GM18508 (cell line): ENCODE data around the gene THOC2.
"Not testable (repeated sequence)": the region's sequence is repeated elsewhere in the genome, so short reads cannot be mapped to it uniquely, and the experiment has no call there.

Source experiments
- ATAC-seq: cut with Tn5 transposase; IDR thresholded peaks from one replicate; pipeline ENCODE4 v1.9.1; 2021; ENCODE audit warnings: moderate number of reproducible peaks; ENCODE audit not compliant: insufficient read depth, unreplicated experiment

Gene THOC2

GRCh38 chrX:123736333-123736921 is 3.6 kb upstream of the THOC2 start:
- ATAC-seq, result no peak

- not testable (repeated sequence) for ATAC-seq
Observed at GRCh38 chrX:123735137-123735536, 2.3 kb upstream of the THOC2 start.

- ATAC-seq, result not testable (repeated sequence)
Observed at GRCh38 chrX:123734079-123734478, 1.2 kb upstream of the THOC2 start.

DNA sequence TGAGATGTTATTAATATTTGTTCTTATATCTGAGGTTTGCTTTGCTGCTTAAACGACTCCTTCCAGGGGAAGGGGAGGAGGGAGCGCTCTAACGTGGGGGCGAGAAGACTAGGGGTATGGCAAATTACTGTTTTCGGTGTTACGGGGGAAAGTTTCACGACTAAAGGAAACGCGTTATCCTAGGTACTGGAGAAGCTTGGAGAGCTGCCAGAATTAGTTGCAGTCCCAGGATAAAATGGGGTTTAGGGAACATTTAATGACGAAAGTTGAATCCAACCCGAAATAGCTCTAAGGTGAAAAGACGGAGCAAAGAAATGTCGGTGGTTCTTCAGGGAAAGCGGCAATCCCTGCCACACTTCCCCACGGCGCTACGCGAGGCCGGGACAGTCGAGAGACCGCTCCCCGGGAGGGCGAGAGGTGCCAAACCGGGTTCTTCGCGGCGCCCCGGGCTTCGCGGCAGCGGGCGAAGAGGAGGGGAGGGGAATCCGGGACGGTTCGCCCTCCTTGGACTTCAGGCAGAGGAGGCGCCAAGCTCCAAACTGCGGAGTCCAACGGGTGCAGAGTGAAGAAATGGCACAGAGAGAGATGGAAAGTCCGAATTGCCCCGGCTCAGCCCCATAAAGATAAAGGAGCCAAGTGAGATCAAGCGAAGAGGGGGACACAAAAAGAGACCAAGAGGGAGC is 724 bp downstream of the THOC2 start:
- ATAC-seq, result no peak

- no peak for ATAC-seq
Observed at GRCh38 chrX:123731258-123731986, 1.4 kb downstream of the THOC2 start.

GRCh38 chrX:123728554-123728953 is 4.3 kb downstream of the THOC2 start:
- no peak for ATAC-seq

DNA sequence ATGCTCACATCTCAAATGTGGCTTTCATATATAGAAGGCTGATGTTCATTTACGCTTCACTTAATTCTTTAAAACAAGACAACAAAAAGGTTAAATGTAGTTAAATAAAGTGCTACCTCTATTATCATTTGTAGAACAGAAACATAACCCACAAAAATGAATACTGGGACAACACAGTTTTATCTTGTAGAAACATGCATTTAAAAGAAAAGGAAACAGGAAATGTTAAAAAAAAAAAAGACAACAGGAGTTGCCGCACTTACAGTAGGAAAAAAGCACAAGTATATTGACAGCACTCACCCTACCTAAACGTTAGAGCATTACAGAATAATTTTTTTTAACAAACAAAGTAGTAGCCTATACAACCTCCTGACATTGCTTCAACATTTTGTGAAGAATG is 4.8 kb downstream of the THOC2 start:
- ATAC-seq, result no peak

DNA sequence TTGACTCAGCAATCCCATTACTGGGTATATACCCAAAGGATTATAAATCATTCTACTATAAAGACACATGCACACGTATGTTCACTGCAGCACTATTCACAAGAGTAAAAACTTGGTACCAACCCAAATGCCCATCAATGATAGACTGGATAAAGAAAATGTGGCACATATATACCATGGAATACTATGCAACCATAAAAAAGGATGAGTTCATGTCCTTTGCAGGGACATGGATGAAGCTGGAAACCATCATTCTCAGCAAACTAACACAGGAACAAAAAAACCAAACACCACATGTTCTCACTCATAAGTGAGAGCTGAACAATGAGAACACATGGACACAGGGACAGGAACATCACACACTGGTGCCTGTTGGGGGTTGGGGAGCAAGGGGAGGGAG is 10.7 kb downstream of the THOC2 start:
- not testable (repeated sequence) for ATAC-seq

DNA sequence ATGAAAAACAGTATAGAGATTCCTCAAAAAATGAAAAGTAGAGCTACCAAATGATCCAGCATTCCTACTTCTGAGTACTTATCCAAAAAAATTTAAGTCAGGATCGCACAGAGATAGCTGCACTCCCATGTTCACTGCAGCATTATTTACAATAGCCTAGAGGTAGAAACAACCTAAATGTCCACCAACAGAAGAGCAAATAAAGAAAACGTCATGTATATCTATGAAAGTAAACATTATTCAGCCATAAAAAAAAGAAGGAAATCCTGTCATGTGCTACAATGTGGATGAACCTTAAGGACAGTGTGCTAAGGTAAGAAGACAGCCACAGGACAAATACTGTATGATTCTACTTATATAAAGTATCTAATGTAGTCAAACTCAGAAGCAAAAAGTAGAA is 12.4 kb downstream of the THOC2 start:
- no peak for ATAC-seq

DNA sequence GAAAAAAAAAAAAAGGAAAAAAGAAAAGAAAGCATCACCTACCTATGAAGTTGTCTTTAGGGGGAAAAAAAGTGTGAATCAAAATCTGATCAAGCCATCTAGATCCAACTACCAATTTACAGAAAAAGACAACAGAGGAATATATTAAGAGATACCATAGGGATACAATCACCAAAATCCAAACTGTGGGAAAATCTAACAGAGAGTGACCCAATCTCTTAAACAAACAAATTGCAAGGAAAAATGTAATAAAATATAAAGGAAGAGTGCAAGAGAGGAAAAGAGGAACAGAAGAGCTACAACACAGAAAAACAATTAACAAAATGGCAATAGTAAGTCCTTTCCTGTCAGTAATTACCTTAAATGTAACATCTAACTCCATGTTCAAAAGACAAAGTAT is 19.0 kb downstream of the THOC2 start:
- ATAC-seq, result no peak

DNA sequence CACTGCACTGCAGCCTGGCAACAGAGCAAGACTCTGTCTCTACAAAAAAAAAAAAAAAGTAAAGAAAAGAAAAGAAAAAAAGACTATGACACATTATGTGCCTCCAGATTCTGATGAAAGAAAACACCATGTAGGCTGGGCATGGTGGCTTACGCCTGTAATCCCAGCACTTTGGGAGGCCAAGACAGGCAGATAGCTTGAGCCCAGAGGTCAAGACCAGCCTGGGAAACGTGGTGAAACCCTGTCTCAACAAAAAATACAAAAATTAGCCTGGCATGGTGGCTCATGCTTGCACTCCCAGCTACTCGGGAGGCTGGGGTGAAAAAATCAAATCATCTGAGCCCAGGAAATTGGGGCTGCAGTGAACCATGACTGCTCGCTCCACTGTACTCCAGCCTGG is 19.4 kb downstream of the THOC2 start:
- no peak for ATAC-seq

- not testable (repeated sequence) for ATAC-seq
Observed at GRCh38 chrX:123711201-123711600, 21.7 kb downstream of the THOC2 start.

- ATAC-seq, result no peak
Observed at GRCh38 chrX:123704781-123705180, 28.1 kb downstream of the THOC2 start.

DNA sequence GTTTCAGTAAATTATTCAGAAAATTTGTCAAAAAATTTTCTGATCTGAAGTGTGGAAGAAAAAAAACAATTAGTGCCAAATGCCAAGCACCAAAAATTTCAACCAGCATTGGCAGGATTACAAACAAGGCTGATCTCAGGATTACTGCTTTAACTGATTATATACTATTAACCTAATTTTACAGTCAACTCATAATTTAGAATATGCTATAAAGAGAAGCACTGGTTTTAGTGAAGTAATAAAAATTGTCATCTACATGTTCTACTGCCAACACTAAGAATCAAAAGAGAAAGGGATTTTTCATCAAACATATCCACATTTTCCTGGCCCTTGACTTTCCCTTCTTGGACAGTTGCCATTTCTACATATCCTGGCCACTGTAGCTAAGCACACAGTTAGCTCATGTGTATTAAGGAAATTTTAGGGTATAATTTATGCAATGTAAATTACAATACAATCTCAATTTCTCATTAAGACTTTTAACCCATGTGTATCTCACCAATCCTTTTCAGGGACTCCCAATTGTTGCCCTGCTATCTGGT is 33.8 kb downstream of the THOC2 start:
- ATAC-seq, result no peak

- ATAC-seq, result no peak
Observed at GRCh38 chrX:123696334-123696733, 36.5 kb downstream of the THOC2 start.

- no peak for ATAC-seq
Observed at GRCh38 chrX:123695242-123695641, 37.6 kb downstream of the THOC2 start.

DNA sequence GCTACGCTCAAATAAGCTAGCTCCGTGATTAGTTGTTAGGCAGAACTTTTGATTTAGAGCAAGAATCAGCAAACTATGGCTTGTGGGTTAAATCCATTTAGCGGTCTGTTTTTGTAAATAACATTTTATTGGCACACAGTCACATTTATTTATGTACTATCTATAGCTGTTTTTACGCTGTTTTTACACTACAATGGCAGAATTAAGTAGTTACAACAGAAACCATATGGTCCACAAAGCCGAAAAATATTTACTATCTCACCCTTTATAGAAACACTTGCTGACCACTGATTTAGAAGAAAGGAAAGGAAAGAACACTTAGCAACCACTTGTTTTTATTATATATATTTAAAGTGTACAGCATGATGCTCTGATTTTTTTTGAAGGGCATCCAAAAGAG is 41.1 kb downstream of the THOC2 start:
- no peak for ATAC-seq

DNA sequence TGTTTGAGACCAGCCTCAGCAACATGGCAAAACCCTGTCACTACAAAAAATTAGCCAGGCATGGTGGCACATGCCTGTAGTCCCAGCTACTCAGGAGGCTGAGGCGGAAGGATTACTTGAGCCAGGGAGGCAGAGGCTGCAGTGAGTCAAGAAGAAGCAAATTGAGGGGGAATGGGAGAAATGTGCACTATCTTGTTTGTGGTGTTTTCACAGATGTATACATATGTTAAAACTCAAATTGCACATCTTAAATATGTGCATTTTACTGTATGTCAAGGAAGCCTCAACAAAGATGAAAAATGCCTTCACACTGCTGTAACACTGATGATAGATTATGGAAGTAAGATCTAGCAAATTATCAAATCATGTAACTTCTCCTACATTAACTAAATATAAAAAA is 44.3 kb downstream of the THOC2 start:
- ATAC-seq, result no peak

DNA sequence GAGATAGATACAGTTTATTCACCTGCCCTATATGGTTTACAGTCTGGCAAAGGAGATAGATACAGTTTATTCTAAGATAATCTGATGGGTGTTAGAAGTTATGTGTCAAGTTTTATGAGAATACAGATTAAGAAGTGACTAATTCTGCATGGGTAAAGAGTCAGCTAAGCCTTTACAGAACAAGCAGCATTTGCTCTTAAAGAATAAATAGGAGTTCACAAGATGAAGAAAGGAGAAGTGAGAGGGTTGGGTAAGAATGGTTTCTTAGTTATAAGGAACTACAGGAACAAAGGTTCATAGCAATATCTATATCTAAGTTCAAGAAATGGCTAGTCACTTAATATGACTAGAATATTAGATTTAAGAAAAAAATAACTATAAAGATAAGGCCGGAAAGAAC is 47.6 kb downstream of the THOC2 start:
- ATAC-seq, result no peak

DNA sequence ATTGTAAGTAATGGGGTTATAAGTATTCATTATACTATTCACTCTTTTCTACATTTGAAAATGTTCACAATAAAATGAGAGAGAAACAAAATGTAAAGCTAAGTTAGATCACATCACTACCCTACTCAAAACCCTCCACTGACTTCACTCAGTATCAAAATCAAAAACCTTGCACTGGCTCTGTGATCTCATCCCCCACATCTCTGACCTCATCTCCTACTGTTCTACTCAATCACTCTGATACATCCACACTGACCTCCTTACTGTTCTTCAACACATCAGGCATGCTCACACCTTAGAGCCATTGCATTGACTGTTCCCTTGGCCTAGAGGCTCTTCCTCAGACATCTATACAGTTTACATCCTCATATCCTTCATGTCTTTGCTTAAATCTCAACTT is 50.7 kb downstream of the THOC2 start:
- ATAC-seq, result no peak

- not testable (repeated sequence) for ATAC-seq
Observed at GRCh38 chrX:123679733-123680460, 53.0 kb downstream of the THOC2 start.
